ENCODE measurements around the gene PDE7B.
"Not testable (repeated sequence)": the region's sequence is repeated elsewhere in the genome, so short reads cannot be mapped to it uniquely, and the experiment has no call there.

Gene PDE7B

DNA sequence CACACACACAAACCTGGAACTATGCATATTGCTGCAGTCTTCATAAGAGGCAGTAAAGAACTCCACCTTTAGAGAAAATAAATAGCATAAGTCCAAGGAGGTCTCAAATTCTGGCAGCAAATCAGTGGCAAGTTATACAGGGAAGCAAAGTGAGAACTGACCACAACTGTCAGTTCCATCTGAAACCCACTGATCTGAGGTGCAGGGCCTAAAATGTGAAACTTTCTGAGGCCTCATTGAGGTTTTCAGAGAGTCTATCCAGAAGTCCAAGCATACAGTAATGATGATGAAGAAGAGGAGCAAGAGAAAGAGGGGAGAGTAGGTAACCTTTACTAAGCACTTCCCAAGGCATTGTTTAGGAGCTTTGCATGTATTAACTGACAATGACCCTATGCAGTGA lies 362.4 kb downstream of the PDE7B start:
- DNase-seq = no peak

DNA sequence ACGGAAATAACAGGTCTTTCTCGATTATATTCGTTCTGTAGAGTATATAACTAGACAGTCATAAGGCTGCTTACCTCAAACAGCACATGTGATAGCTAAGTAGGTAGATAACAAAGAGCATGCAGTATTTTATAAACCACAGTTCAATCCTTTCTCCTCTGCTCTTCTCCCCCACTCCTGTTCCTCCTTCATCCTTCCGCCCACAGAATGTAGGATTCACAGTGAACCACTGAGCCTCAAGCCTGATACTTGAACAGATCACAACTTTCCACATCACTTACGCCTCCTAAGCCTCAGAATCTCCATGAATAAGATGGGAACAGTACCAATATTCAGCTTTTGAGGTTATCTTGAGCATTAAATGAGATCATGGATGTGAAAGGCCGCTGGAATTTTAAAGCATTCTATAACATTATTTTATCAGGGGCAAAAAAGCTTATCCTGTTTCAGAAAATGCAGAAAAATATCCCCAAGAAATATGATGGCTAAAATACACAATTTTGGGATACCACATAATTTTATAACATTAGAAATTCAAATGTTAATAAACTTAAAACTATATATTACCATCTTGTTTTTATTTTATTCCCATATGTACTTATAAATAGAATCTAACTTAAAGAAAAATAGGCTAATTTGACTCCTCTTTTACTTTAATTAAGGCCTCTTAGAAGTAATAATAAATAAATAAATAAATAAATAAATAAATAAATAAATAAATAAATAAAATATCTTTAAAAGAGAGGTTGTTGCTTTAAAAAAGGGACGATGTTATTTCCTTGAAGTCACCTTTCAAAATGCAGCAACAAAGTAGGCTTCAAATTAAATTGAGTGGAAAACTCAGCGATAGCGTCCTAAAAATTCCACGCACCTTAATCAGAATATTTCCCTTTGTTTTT lies 365.3 kb downstream of the PDE7B start:
- no peak for DNase-seq

DNA sequence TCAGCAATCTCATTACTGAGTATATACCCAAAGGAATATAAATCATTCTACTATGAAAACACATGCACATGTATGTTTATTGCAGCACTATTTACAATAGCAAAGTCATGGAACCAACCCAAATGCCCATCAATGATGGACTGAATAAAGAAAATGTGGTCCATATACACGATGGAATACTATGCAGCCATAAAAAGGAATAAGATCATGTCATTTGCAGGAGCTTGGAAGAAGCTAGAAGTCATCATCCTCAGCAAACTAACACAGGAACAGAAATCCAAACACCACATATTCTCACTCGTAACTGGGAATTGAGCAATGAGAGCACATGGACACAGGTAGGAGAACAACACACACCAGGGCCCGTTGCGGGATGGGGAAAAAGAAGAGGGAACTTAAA lies 373.5 kb downstream of the PDE7B start:
- DNase-seq = not testable (repeated sequence)

DNA sequence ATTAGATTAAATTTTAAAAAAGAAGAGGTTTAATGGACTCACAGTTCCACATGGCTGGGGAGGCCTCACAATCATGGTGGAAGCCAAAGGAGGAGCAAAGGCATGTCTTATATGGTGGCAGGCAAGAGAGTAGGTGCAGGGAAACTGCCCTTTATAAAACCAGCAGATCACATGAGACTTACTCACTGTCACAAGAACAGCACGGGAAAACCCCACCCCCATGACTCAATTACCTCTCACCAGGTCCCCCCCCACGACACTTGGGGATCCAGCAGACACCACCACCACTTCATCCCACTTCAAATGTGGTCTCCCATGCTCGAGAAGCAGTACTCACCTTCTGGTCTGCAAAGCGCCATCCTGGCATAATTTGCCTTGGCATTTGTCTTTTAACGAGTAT lies 374.0 kb downstream of the PDE7B start:
- no peak for DNase-seq

DNA sequence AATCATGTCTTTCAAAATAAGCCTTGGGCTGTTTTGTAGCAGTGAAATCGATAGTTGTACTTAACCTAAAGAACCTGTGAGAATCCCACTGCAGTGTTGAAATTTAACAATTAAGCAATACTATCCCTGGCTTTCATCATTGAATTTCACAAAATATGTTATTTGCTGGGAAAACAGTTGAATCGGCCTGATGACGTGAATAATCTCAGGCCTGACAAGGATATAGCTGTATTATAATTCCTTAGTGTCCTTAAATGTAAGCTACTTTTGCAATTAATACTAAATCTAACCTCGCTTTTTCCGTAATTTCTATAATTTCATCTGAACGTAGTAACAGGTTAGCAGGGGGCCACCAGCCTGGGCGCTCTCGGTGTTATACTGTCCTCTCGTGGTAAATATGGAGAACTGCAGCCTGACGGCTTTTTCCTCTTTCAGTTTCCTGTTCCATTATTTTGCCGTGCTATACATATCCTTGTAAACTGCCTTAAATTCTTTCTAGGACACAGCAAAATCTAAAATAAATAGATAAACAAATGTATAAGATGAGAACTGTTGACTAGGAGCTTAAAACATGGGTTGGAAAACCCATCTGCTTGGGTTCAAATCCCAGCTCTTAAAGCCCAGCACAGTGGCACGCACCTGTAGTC lies 374.6 kb downstream of the PDE7B start:
- DNase-seq = peak; percentile 65

DNA sequence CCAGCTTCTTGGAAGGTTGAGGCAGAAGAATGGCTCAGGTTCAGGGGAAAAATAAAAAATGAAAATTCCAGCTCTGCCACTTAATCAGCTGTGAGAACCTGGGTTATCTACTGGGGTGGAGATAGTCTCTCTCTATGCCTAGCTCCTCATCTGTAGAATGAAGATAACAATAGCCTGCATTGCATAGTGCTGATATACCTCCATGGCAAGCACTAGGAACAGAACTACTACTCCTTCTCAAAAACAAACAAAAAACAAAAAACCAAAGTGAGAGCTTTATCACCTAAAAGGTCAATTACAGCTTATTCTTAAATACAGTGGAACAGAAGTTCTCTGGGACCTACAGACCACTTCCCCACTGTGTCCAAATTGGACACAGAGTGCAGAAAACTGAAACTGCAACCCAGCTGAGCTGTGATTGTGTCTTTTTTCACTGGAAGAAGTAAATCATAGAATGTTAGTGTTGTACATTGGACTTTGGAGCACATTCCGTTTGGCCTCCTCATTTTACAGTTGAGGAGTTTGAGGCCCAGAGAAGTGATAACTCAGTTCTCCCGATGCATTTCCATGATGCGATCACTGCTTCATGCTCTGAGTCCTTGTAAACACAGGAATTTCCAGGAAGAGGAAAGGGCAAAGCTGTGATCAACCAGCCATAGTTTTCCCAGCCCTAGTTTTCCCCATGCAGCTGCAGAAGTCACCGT lies 375.3 kb downstream of the PDE7B start:
- DNase-seq = no peak

DNA sequence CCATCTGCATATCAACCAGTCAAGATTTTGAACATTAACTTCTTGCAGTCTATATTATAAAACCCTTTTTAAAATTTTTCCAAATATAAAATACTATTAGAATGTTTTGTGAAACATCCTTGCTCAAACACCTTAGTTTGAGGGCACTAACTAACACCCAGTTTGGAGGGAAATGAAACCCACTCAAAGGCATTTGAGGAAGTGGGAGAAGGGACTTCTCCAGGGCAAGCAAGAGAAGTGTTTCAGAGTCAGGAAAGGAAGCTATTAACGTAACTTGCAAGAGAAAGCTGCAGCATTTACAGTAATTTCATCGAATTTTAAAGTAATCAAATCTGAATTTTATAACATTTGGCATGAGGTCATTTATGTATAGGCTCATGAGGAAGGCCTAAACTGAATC lies 377.3 kb downstream of the PDE7B start:
- DNase-seq = no peak

DNA sequence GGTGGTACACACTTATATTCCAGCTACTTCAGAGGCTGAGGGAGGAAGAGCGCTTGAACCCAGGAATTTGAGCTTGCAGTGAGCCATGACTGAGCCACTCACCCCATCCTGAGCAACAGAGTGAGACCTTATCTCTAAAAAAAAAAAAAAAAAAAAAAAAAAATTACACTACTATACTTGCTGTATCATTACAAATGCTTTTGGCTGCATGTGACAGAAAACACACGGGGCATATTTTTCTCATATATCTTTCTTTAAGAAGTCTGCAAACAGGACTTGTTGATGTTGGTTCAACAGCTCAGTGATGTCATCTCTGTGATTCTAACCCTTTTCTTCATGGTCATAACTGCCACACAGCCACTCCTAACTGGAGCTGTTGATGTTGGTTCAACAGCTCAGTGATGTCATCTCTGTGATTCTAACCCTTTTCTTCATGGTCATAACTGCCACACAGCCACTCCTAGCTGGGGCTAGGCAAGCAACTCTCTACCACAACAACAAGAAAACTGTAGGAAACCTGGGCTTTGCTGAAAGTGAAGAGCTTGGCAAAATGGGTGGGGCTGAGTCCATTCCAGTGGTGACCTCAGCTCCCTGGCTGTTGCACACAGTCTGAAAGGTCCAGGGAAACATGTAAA lies 378.8 kb downstream of the PDE7B start:
- no peak for DNase-seq

DNA sequence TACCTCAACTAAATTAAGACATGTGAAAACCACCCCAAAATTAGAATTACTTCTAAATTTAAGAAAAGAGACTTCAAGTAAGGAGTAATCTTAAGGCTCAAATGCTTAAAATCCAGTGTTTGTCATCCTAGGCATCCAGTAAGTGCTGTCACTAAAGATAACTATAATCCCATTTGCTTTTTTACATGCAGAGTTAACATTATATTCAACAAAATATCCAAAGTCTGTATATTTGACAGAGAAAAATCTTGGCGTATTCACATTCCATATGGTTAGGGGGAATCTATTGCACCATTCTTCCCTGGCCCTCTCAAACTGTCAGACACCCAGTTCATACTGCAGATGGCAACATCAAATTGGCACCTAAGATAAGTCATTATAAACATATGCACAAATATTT lies 381.2 kb downstream of the PDE7B start:
- no peak for DNase-seq

DNA sequence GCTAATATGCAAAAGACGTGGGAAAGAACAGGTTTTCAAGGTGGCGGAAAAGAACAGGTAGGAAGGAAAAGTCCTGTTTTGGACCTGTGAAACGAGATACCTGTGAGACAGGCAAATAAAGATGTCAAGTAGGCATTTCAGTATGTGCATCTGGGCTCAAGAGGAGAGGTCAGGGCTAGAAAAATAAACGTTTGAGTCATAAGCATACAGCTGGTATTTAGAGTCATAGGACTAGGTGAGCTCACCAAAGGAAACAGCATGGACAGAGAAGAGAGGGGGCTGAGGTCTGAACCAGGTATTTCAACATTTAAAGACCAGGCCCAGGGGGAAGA lies 383.7 kb downstream of the PDE7B start:
- DNase-seq = no peak

DNA sequence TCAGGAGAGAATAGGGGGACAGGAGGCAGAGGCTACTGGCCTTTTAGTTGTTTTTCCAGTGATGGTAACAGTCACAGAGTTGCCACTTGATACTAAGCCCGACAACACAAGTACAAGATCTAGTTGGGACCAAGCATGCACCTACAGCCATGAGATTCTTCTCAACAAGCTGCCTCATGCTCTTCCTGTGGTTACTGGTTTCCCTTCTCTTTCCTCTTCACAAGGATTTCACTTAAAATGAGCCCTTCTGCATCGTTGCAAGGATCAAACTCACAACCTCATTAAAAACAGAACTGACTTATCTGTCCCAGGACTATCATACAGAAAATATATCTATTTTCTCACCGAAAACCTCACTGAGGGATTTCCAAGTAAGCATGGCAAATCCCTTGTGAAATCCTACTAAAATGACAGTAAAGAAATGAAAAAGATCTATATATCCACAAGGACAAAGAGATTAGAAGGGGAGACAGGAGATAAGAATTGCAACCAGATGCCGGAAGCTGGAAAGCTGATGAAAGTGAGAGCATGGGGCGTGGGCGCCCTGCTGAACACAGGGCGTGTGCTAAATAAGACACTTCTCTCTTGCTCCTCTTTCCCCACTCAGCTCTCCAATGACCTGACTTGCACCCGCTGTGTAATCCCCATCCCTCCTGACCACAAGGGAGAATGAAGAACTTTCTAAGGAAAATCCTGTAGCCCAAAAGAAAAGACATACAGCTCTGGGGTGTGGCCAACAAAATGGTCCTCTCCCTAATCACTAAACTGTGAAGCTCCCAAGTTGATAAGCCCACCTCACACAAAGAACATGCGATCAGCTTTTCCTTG lies 385.2 kb downstream of the PDE7B start:
- no peak for DNase-seq

DNA sequence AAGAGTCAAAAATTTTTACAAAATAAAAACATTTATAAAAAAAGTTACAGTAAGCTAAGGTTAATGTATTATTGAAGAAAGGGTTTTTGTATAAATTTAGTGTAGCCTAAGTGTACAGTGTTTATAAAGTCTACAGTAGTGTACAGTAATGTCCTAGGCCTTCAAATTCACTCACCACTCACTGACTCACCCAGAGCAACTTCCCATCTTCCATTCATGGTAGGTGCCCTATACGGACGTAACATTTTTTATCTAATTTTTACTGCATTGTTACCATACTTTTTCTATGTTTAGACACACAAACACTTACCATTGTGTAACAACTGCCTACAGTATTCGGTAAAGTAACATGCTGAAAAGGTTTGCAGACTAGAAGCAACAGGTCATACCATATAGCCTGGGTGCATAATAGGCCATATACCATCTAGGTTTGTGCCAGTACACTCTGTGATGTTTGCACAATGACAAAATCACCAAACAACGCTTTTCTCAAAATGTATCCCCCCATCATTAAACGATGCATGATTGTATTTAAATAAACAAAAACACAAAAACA lies 392.6 kb downstream of the PDE7B start:
- no peak for DNase-seq
